Tibial artery (tissue), 4 donors: ENCODE measurements around the gene CLIC6.

Source experiments
- DNase-seq, 2 donors: peaks; one replicate each; pipeline ENCODE4 v3.0.0-alpha.2; 2019
- H3K27ac ChIP-seq, 2 donors: fragments of 200-600 bp; sonication (generic) in 1 of 2; 1 replicate in 1 of 2; 2 replicates in 1 of 2; pipeline ENCODE4 v1.5.1; 2018 to 2019; ENCODE audit warnings: mild to moderate bottlenecking in 1 of 2
- H3K27me3 ChIP-seq, 2 donors: fragments of 200-600 bp; sonication (generic) in 1 of 2; one replicate each; pipeline versions ENCODE4 v1.5.1 to v1.6.0; 2016 to 2019
- H3K36me3 ChIP-seq, 3 donors: fragments of 200-600 bp; sonication (generic) in 2 of 3; one replicate each; pipeline ENCODE4 v1.5.1; 2016 to 2019; ENCODE audit warnings: mild to moderate bottlenecking in 2 of 3
- H3K4me1 ChIP-seq, 4 donors: fragments of 200-600 bp; sonication (generic) in 2 of 4; 1 replicate in 3 of 4; 2 replicates in 1 of 4; pipeline ENCODE4 v1.5.1; 2016 to 2019
- H3K4me3 ChIP-seq, 2 donors: fragments of 200-600 bp; sonication (generic) in 1 of 2; 1 replicate in 1 of 2; 2 replicates in 1 of 2; pipeline ENCODE4 v1.5.1; 2018 to 2019; ENCODE audit warnings: mild to moderate bottlenecking in 2 of 2
- H3K9me3 ChIP-seq, 3 donors: fragments of 200-600 bp; sonication (generic) in 1 of 3; one replicate each; pipeline ENCODE4 v1.5.1; 2016 to 2019
- CTCF ChIP-seq, 2 experiments: fragments of 200-600 bp in 1 of 2; fragments of 450-650 bp in 1 of 2; IDR thresholded peaks; one replicate each; pipeline ENCODE4 v1.5.1; 2017 to 2019; ENCODE audit warnings: antibody characterized with exemption in 2 of 2, mild to moderate bottlenecking in 1 of 2, moderate library complexity in 1 of 2
- intact Hi-C: fragments of 100-400 bp; cut with DNase I; formaldehyde crosslinking; loops from one replicate; pipeline ENCODE4 v1.15.0; 2023; ENCODE audit warnings: low total_unique reads

CLIC6 gene

DNA sequence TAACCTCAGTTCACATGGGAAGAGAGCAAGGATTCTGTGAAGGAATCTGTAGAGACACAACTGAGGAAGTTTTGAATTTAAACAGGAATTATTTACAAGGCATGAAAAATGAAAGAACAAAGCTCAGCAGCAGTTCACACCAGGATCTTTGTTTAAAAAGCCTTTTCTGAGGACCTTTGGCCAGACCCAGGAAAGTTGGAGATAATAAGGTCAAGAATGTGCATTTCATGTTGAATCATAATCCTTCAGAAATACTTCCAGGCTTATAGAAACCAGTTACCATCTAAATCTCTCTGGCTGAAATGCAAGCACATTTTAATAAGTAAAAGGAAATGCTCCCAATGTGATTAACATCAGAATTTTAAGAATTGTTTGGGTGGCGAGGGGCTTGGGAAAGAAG, 2.7 kb downstream of the CLIC6 start:
- no peaks in the 10 kb centered on the region for H3K9me3 ChIP-seq
- intact Hi-C loops = no loop called here
- H3K4me3 ChIP-seq = no peak overlapping the region
- no peak overlapping the region for H3K27ac ChIP-seq
- no peaks in the 10 kb centered on the region for H3K36me3 ChIP-seq
- peaks cover 0 to 20% (median 17%) of the 10 kb centered on the region in 4 donors for H3K4me1 ChIP-seq
- no peak for TF ChIP-seq CTCF (IDR thresholded peaks at IDR 0.05)
- no peak for DNase-seq
- H3K27me3 ChIP-seq = peaks cover 0 to 47% of the 10 kb centered on the region in 2 donors

DNA sequence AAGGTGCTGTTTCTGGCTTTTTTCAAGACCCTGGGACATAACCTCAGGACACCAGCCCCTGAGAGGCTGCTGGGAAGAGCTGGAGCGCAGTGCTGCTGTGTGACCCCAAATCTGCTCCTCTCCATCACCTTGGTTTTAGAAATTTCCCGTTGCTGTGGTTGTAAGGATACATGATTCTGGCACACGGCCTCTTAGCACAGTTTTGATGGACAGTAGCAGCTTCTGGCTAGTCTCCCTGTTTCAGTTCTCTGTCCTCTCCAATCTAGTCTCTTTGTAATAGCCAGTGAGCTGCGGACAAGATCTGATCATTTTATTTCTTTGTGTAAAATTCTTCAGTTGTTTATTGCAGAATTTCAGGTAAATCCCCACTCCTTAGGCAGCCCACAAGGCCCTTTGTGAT, 3.1 kb downstream of the CLIC6 start:
- TF ChIP-seq CTCF (IDR thresholded peaks at IDR 0.05) = no peak
- intact Hi-C loops = no loop called here
- no peak for DNase-seq
- no peak overlapping the region for H3K27ac ChIP-seq
- H3K27me3 ChIP-seq = peaks cover 0 to 48% of the 10 kb centered on the region in 2 donors
- no peaks in the 10 kb centered on the region for H3K36me3 ChIP-seq
- H3K4me1 ChIP-seq = peaks cover 0 to 20% (median 17%) of the 10 kb centered on the region in 4 donors
- H3K4me3 ChIP-seq = no peak overlapping the region
- no peaks in the 10 kb centered on the region for H3K9me3 ChIP-seq

DNA sequence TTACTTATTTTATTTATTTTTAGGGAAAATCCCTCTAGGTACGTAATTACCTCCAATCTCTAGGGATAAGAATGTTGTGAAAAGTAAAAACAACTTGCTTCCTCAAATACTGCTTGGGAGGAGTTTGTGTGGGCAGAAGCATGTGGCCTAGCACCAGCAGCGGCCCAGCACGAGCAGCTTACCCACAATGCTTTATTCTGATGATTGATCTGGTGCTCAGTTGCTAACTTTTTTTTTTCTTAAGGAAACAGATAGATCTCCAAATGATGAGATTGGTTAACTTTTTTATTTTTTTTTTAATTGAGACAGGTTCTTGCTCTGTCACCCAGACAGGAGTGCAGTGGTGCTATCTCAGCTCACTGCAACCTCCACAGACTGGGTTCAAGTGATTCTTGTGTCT, 4.2 kb downstream of the CLIC6 start:
- no peak for DNase-seq
- H3K4me3 ChIP-seq = no peak overlapping the region
- H3K27ac ChIP-seq = no peak overlapping the region
- H3K4me1 ChIP-seq = peaks cover 0 to 20% (median 17%) of the 10 kb centered on the region in 4 donors
- no peaks in the 10 kb centered on the region for H3K36me3 ChIP-seq
- H3K9me3 ChIP-seq = no peaks in the 10 kb centered on the region
- TF ChIP-seq CTCF (IDR thresholded peaks at IDR 0.05) = no peak
- intact Hi-C loops = no loop called here
- peaks cover 0 to 50% of the 10 kb centered on the region in 2 donors for H3K27me3 ChIP-seq

DNA sequence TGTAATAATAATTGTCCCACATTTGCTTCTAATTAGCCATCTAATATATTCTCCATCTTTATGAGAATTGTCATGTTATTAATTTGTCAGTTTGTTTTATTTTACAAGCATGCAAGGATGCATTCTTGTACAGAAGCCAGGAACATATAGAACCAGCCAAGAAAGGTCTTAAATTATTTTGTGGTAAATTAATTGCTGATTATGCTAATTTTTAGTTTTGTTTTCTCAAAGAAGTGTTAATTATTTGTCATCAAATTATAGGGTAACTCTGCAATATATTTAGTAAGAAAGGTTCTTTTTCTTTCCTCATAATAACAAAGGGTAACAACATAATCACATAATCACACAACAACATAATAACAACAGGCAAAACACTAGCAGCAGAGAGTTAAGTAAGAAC, 5.7 kb downstream of the CLIC6 start:
- DNase-seq = no peak
- peaks cover 0 to 37% of the 10 kb centered on the region in 2 donors for H3K27me3 ChIP-seq
- no peak overlapping the region for H3K27ac ChIP-seq
- H3K9me3 ChIP-seq = no peaks in the 10 kb centered on the region
- intact Hi-C loops = no loop called here
- no peak overlapping the region for H3K4me3 ChIP-seq
- no peaks in the 10 kb centered on the region for H3K36me3 ChIP-seq
- TF ChIP-seq CTCF (IDR thresholded peaks at IDR 0.05) = no peak
- peaks cover 0 to 13% (median 13%) of the 10 kb centered on the region in 4 donors for H3K4me1 ChIP-seq

GRCh38 chr21:34675871-34676270, 7.1 kb downstream of the CLIC6 start:
- H3K36me3 ChIP-seq = no peaks in the 10 kb centered on the region
- DNase-seq = no peak
- H3K27me3 ChIP-seq = peaks cover 0 to 23% of the 10 kb centered on the region in 2 donors
- intact Hi-C loops = no loop called here
- no peak for TF ChIP-seq CTCF (IDR thresholded peaks at IDR 0.05)
- peaks cover 0 to 2% (median under 1%) of the 10 kb centered on the region in 3 donors for H3K9me3 ChIP-seq
- H3K4me1 ChIP-seq = peaks cover 0 to under 1% (median 0%) of the 10 kb centered on the region in 4 donors
- no peak overlapping the region for H3K4me3 ChIP-seq
- H3K27ac ChIP-seq = no peak overlapping the region

DNA sequence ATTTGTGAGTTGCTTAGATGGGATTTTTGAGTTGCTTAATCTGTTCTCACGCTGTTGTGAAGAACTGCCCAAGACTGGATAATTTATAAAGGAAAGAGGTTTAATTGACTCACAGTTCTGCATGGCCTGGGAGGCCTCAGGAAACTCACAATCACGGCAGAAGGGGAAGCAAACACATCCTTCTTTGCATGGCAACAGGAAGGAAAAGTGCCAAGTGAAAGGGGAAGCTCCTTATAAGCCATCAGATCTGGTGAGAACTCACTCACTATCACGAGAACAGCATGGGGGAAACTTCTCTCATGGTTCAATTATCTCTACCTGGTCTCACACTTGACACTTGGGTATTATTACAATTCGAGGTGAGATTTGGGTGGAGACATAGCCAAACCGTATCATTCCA, 10.3 kb downstream of the CLIC6 start:
- Histone ChIP-seq H3K9me3 (peaks cover 0 to 9% (median 9%) of the 10 kb centered on the region in 3 donors), H3K36me3 (no peaks in the 10 kb centered on the region), H3K4me1 (no peaks in the 10 kb centered on the region), H3K27ac (no peak overlapping the region), H3K4me3 (no peak overlapping the region), H3K27me3 (peaks cover 0 to 7% of the 10 kb centered on the region in 2 donors)
- intact Hi-C loops = no loop called here
- no peak for DNase-seq
- no peak for TF ChIP-seq CTCF (IDR thresholded peaks at IDR 0.05)
